ENCODE measurements around the gene ZDHHC11B. TPM values are rescaled to one million over a fixed set of nuclear protein-coding genes. Genes with fewer than 3 reads are reported as not detected.

ZDHHC11B gene
- total and polyA plus RNA-seq, 2 donors (not counting 1 experiment from before 2014, with no cell fraction given), result 0.52 TPM; not detected in 1

- Histone ChIP-seq H3K9ac (ENCODE audit: low read length) (no peak overlapping the region), H3K27ac (ENCODE audit: low read length in 2 of 2) (no peak overlapping the region), H3K4me2 (replicated peaks; ENCODE audit: low read depth, low read length, poor library complexity, severe bottlenecking) (no peak overlapping the region), H3K9me3 (ENCODE audit: control extremely low read depth in 1 of 3, control insufficient read depth in 2 of 3, insufficient read depth in 1 of 3, low read length in 2 of 3) (peaks cover 0 to 8% (median 0%) of the 10 kb centered on the region in 3 donors), H3K4me1 (ENCODE audit: control insufficient read depth in 2 of 2, insufficient read depth in 2 of 2, low read length in 2 of 2) (no peaks in the 10 kb centered on the region), H3K36me3 (replicated peaks in 1 of 2; ENCODE audit: control extremely low read depth in 1 of 2, control insufficient read depth in 1 of 2, extremely low read depth in 1 of 2, insufficient read depth in 2 of 2, low read length in 1 of 2) (peaks cover 0 to 9% of the 10 kb centered on the region in 2 experiments), H2AFZ (ENCODE audit: insufficient read depth, low read depth, low read length, poor library complexity, severe bottlenecking) (no peak overlapping the region), H4K20me1 (ENCODE audit: control insufficient read depth, insufficient read depth, low read length, poor library complexity, severe bottlenecking) (no peaks in the 10 kb centered on the region), H3K27me3 (replicated peaks in 1 of 4; ENCODE audit: control extremely low read depth in 1 of 4, control insufficient read depth in 3 of 4, insufficient read depth in 4 of 4, low read length in 3 of 4) (no peaks in the 10 kb centered on the region), H3K79me2 (ENCODE audit: control insufficient read depth, insufficient read depth, low read length) (no peaks in the 10 kb centered on the region), H3K4me3 (ENCODE audit: control extremely low read depth in 1 of 5, extremely low read depth in 1 of 5, insufficient read depth in 1 of 5, low read depth in 2 of 5, low read length in 4 of 5) (no peak overlapping the region)
- Mint-ChIP-seq H3K27ac (no peak overlapping the region), H3K4me1 (no peaks in the 10 kb centered on the region), H3K27me3 (no peaks in the 10 kb centered on the region), H3K4me3 (no peak overlapping the region), H3K9me3 (ENCODE audit: insufficient read depth) (no peaks in the 10 kb centered on the region)
- DNase-seq, result no peak
- ATAC-seq (ENCODE audit: low read depth), result no peak
- ChIA-PET CTCF (no interaction called here), POLR2A (no interaction called here)
- no peak for TF ChIP-seq EZH2 (IDR thresholded peaks at IDR 0.05; ENCODE audit: borderline replicate concordance, insufficient read depth, low read depth, low read length, poor library complexity, severe bottlenecking)
- TF ChIP-seq, protein P1, sequence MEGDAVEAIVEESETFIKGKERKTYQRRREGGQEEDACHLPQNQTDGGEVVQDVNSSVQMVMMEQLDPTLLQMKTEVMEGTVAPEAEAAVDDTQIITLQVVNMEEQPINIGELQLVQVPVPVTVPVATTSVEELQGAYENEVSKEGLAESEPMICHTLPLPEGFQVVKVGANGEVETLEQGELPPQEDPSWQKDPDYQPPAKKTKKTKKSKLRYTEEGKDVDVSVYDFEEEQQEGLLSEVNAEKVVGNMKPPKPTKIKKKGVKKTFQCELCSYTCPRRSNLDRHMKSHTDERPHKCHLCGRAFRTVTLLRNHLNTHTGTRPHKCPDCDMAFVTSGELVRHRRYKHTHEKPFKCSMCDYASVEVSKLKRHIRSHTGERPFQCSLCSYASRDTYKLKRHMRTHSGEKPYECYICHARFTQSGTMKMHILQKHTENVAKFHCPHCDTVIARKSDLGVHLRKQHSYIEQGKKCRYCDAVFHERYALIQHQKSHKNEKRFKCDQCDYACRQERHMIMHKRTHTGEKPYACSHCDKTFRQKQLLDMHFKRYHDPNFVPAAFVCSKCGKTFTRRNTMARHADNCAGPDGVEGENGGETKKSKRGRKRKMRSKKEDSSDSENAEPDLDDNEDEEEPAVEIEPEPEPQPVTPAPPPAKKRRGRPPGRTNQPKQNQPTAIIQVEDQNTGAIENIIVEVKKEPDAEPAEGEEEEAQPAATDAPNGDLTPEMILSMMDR (IDR thresholded peaks at IDR 0.05), result no peak
- intact Hi-C loops (cut with micrococcal nuclease), result no loop called here
- 94% methylated on average over 20 of the region's 20 CpGs for WGBS (ENCODE audit: insufficient coverage)
These were observed 119.6 kb downstream of the ZDHHC11B start for GRCh38 chr5:664994-665360.

GRCh38 chr5:664343-664993, 120.1 kb downstream of the ZDHHC11B start:
- H4K20me1 ChIP-seq (ENCODE audit: control insufficient read depth, insufficient read depth, low read length, poor library complexity, severe bottlenecking), result no peaks in the 10 kb centered on the region
- no peak overlapping the region for H3K4me3 ChIP-seq (ENCODE audit: control extremely low read depth in 1 of 5, extremely low read depth in 1 of 5, insufficient read depth in 1 of 5, low read depth in 2 of 5, low read length in 4 of 5)
- intact Hi-C loops (cut with micrococcal nuclease), result no loop called here
- H3K4me1 ChIP-seq (ENCODE audit: control insufficient read depth in 2 of 2, insufficient read depth in 2 of 2, low read length in 2 of 2), result no peaks in the 10 kb centered on the region
- WGBS (ENCODE audit: insufficient coverage), result 94% methylated on average over 23 of the region's 24 CpGs
- no peak overlapping the region for H2AFZ ChIP-seq (ENCODE audit: insufficient read depth, low read depth, low read length, poor library complexity, severe bottlenecking)
- no peak overlapping the region for H3K27ac Mint-ChIP-seq
- no peak overlapping the region for H3K4me3 Mint-ChIP-seq
- H3K4me2 ChIP-seq (replicated peaks; ENCODE audit: low read depth, low read length, poor library complexity, severe bottlenecking), result no peak overlapping the region
- no peaks in the 10 kb centered on the region for H3K27me3 ChIP-seq (replicated peaks in 1 of 4; ENCODE audit: control extremely low read depth in 1 of 4, control insufficient read depth in 3 of 4, insufficient read depth in 4 of 4, low read length in 3 of 4)
- peaks cover 2% of the 10 kb centered on the region for H3K4me1 Mint-ChIP-seq
- CTCF ChIA-PET, result no interaction called here
- H3K9me3 Mint-ChIP-seq (ENCODE audit: insufficient read depth), result no peaks in the 10 kb centered on the region
- H3K9ac ChIP-seq (ENCODE audit: low read length), result no peak overlapping the region
- POLR2A ChIA-PET, result no interaction called here
- peaks cover 0 to 9% of the 10 kb centered on the region in 2 experiments for H3K36me3 ChIP-seq (replicated peaks in 1 of 2; ENCODE audit: control extremely low read depth in 1 of 2, control insufficient read depth in 1 of 2, extremely low read depth in 1 of 2, insufficient read depth in 2 of 2, low read length in 1 of 2)
- no peak for DNase-seq
- H3K9me3 ChIP-seq (ENCODE audit: control extremely low read depth in 1 of 3, control insufficient read depth in 2 of 3, insufficient read depth in 1 of 3, low read length in 2 of 3), result peaks cover 0 to 8% (median 0%) of the 10 kb centered on the region in 3 donors
- H3K27me3 Mint-ChIP-seq, result no peaks in the 10 kb centered on the region
- no peak for TF ChIP-seq EZH2 (IDR thresholded peaks at IDR 0.05; ENCODE audit: borderline replicate concordance, insufficient read depth, low read depth, low read length, poor library complexity, severe bottlenecking)
- TF ChIP-seq, protein P1 (IDR thresholded peaks at IDR 0.05), result no peak
- ATAC-seq (ENCODE audit: low read depth), result no peak
- H3K27ac ChIP-seq (ENCODE audit: low read length in 2 of 2), result no peak overlapping the region
- no peaks in the 10 kb centered on the region for H3K79me2 ChIP-seq (ENCODE audit: control insufficient read depth, insufficient read depth, low read length)
